H9 (cell line): ENCODE measurements around the gene FAM107A. TPM values are rescaled to one million over a fixed set of nuclear protein-coding genes. Genes with fewer than 3 reads are reported as not detected.

Experiments used
- DNase-seq: peaks from one replicate; pipeline ENCODE4 v3.0.0-alpha.2; 2017
- H2AFZ ChIP-seq: one replicate; pipeline ENCODE4 v1.6.1; 2013; ENCODE audit warnings: mild to moderate bottlenecking, low read length, control low read depth, moderate library complexity
- H2AK5ac ChIP-seq: 2 replicates; pipeline ENCODE4 v1.6.1; 2013; ENCODE audit warnings: low read length, control low read depth, mixed read lengths; ENCODE audit not compliant: insufficient read length
- H2BK120ac ChIP-seq: one replicate; pipeline ENCODE4 v1.6.1; 2013; ENCODE audit warnings: low read depth, mild to moderate bottlenecking, low read length, control low read depth, inconsistent platforms; ENCODE audit not compliant: poor library complexity, severe bottlenecking
- H2BK12ac ChIP-seq: 2 replicates; pipeline ENCODE4 v1.6.1; 2013; ENCODE audit warnings: low read length, control low read depth, mixed read lengths, low read depth; ENCODE audit not compliant: insufficient read length
- H2BK15ac ChIP-seq: 2 replicates; pipeline ENCODE4 v1.6.1; 2013; ENCODE audit warnings: low read depth, low read length, control low read depth
- H2BK20ac ChIP-seq: one replicate; pipeline ENCODE4 v1.6.1; 2013; ENCODE audit warnings: low read depth, mild to moderate bottlenecking, low read length, control low read depth, inconsistent platforms; ENCODE audit not compliant: poor library complexity, severe bottlenecking
- H2BK5ac ChIP-seq: 2 replicates; pipeline ENCODE4 v1.6.1; 2013; ENCODE audit warnings: low read length, control low read depth, mixed read lengths; ENCODE audit not compliant: insufficient read length
- H3K14ac ChIP-seq: 2 replicates; pipeline ENCODE4 v1.6.1; 2013; ENCODE audit warnings: low read length, control low read depth; ENCODE audit not compliant: insufficient read depth
- H3K18ac ChIP-seq: 2 replicates; pipeline ENCODE4 v1.6.1; 2013; ENCODE audit warnings: low read depth, mild to moderate bottlenecking, mixed read lengths, low read length, control low read depth; ENCODE audit not compliant: insufficient read length
- H3K23ac ChIP-seq: 2 replicates; pipeline ENCODE4 v1.6.1; 2013; ENCODE audit warnings: low read length, control low read depth, mixed read lengths, low read depth; ENCODE audit not compliant: insufficient read length
- H3K23me2 ChIP-seq: 2 replicates; pipeline ENCODE4 v1.6.1; 2013; ENCODE audit warnings: low read depth, mild to moderate bottlenecking, mixed read lengths, low read length, control low read depth; ENCODE audit not compliant: insufficient read length, poor library complexity, severe bottlenecking
- H3K27ac ChIP-seq: 2 replicates; pipeline ENCODE4 v1.5.1; 2013; ENCODE audit warnings: low read length, control low read depth, mixed read lengths, low read depth; ENCODE audit not compliant: insufficient read length
- H3K27me3 ChIP-seq: 2 replicates; pipeline ENCODE4 v1.6.1; 2013; ENCODE audit warnings: low read length, control low read depth, inconsistent platforms; ENCODE audit not compliant: insufficient read depth
- H3K4ac ChIP-seq: 2 replicates; pipeline ENCODE4 v1.6.1; 2013; ENCODE audit warnings: low read depth, mild to moderate bottlenecking, control low read depth, inconsistent platforms, low read length, moderate library complexity
- H3K4me1 ChIP-seq: 2 replicates; pipeline ENCODE4 v1.6.1; 2013; ENCODE audit warnings: low read length, control low read depth, inconsistent platforms; ENCODE audit not compliant: insufficient read depth
- H3K4me2 ChIP-seq: 2 replicates; pipeline ENCODE4 v1.6.1; 2013; ENCODE audit warnings: low read length, control low read depth, mixed read lengths; ENCODE audit not compliant: insufficient read length, insufficient read depth
- H3K56ac ChIP-seq: 2 replicates; pipeline ENCODE4 v1.6.1; 2013; ENCODE audit warnings: low read depth, mild to moderate bottlenecking, mixed read lengths, low read length, control low read depth; ENCODE audit not compliant: insufficient read length
- H3K79me1 ChIP-seq: 2 replicates; pipeline ENCODE4 v1.6.1; 2013; ENCODE audit warnings: low read depth, mild to moderate bottlenecking, moderate library complexity, low read length, control low read depth, inconsistent platforms; ENCODE audit not compliant: insufficient read depth, poor library complexity, severe bottlenecking
- H3K79me2 ChIP-seq: 2 replicates; pipeline ENCODE4 v1.6.1; 2013; ENCODE audit warnings: low read length, control low read depth, inconsistent platforms; ENCODE audit not compliant: insufficient read depth
- H3K9ac ChIP-seq: 2 replicates; pipeline ENCODE4 v1.6.1; 2013; ENCODE audit warnings: low read length, control low read depth, mixed read lengths; ENCODE audit not compliant: insufficient read length; ENCODE audit errors: extremely low read depth
- H3K9me3 ChIP-seq: one replicate; pipeline ENCODE4 v1.6.1; 2013; ENCODE audit warnings: low read depth, low read length, inconsistent platforms; ENCODE audit not compliant: control insufficient read depth
- H3T11ph ChIP-seq: one replicate; pipeline ENCODE4 v1.6.1; 2013; ENCODE audit warnings: mild to moderate bottlenecking, low read length, control low read depth, inconsistent platforms
- H4K20me1 ChIP-seq: one replicate; pipeline ENCODE4 v1.6.1; 2013; ENCODE audit not compliant: control insufficient read depth, insufficient read length, insufficient read depth
- H4K5ac ChIP-seq: 2 replicates; pipeline ENCODE4 v1.6.1; 2013; ENCODE audit warnings: low read depth, mild to moderate bottlenecking, mixed read lengths, low read length, control low read depth; ENCODE audit not compliant: insufficient read length
- H4K8ac ChIP-seq: replicated peaks from 2 replicates; pipeline ENCODE4 v1.6.1; 2013; ENCODE audit warnings: low read length, control low read depth, mixed read lengths, low read depth; ENCODE audit not compliant: insufficient read length
- H4K91ac ChIP-seq: 2 replicates; pipeline ENCODE4 v1.6.1; 2013; ENCODE audit warnings: low read depth, mild to moderate bottlenecking, moderate library complexity, mixed read lengths, low read length, control low read depth; ENCODE audit not compliant: insufficient read length
- H3K27ac Mint-ChIP-seq, 3 experiments: 2 replicates in 2 of 3; 3 replicates in 1 of 3; pipeline ENCODE4 v1.8.0; 2020 to 2021; ENCODE audit warnings: mixed read lengths in 3 of 3, mild to moderate bottlenecking in 1 of 3, moderate library complexity in 1 of 3
- H3K27me3 Mint-ChIP-seq: 2 replicates; pipeline ENCODE4 v1.8.0; 2021; ENCODE audit warnings: low read depth, mild to moderate bottlenecking, moderate library complexity, mixed read lengths
- H3K36me3 Mint-ChIP-seq, 3 experiments: 2 replicates in 2 of 3; 3 replicates in 1 of 3; pipeline ENCODE4 v1.8.0; 2020 to 2021; ENCODE audit warnings: low read depth in 3 of 3, mixed read lengths in 3 of 3; ENCODE audit not compliant: insufficient read depth in 1 of 3
- H3K4me1 Mint-ChIP-seq, 2 experiments: 2 replicates each; pipeline ENCODE4 v1.8.0; 2020; ENCODE audit warnings: mixed read lengths in 2 of 2
- H3K4me3 Mint-ChIP-seq, 2 experiments: 2 replicates in 1 of 2; 3 replicates in 1 of 2; pipeline ENCODE4 v1.8.0; 2020 to 2021; ENCODE audit warnings: mild to moderate bottlenecking in 2 of 2, mixed read lengths in 2 of 2, moderate library complexity in 1 of 2
- H3K9me3 Mint-ChIP-seq, 2 experiments: 2 replicates in 1 of 2; 3 replicates in 1 of 2; pipeline ENCODE4 v1.8.0; 2020; ENCODE audit warnings: mild to moderate bottlenecking in 2 of 2, mixed read lengths in 2 of 2, moderate library complexity in 1 of 2
- CTCF ChIP-seq: fragments of 200-600 bp; sonication (generic); conservative IDR thresholded peaks from 3 replicates; pipeline ENCODE4 v1.8.0; 2021; ENCODE audit warnings: antibody characterized with exemption, mild to moderate bottlenecking
- WGBS: extraction: QIAGEN DNeasy Blood & Tissue Kit; methylation state at CpG from one replicate; pipeline ENCODE4 v1.1.7; 2013; ENCODE audit warnings: missing lambda C conversion rate, low lambda C conversion rate, mixed read lengths; ENCODE audit not compliant: insufficient read length; ENCODE audit errors: extremely low coverage; 5-methylcytosine and 5-hydroxymethylcytosine counted together
- total RNA-seq: library from RNA; stranded (reverse); gene quantifications from 2 replicates; pipeline ENCODE4 v1.2.1, GENCODE V29; 2021

FAM107A gene
- total RNA-seq, 1 experiment from 2014 or later = 0.11 TPM

- no peaks in the 10 kb centered on the region for H4K20me1 ChIP-seq
- no peak overlapping the region for H2AFZ ChIP-seq
- H3K27ac ChIP-seq = no peak overlapping the region
- H3K27me3 ChIP-seq = no peaks in the 10 kb centered on the region
- no peak overlapping the region for H3K14ac ChIP-seq
- no peak overlapping the region for H3K4ac ChIP-seq
- no peak overlapping the region for H3T11ph ChIP-seq
- no peak overlapping the region for H3K23ac ChIP-seq
- no peaks in the 10 kb centered on the region for H3K9me3 ChIP-seq
- no peaks in the 10 kb centered on the region for H3K36me3 Mint-ChIP-seq
- no CpG with 5 or more reads among the region's 4 CpGs for WGBS
- H4K91ac ChIP-seq = no peak overlapping the region
- no peak overlapping the region for H3K56ac ChIP-seq
- H3K4me1 Mint-ChIP-seq = peaks cover 9 to 21% of the 10 kb centered on the region in 2 experiments
- no peak overlapping the region for H4K5ac ChIP-seq
- H2BK5ac ChIP-seq = no peak overlapping the region
- 0 out of 7 replicates have a peak overlapping the region, but pooled peaks of 1 of the 3 experiments have one; percentile 24 for H3K27ac Mint-ChIP-seq
- no peak overlapping the region for H2BK120ac ChIP-seq
- TF ChIP-seq CTCF = no peak
- H4K8ac ChIP-seq = no peak overlapping the region
- H3K79me1 ChIP-seq = no peaks in the 10 kb centered on the region
- H2BK12ac ChIP-seq = no peak overlapping the region
- no peak overlapping the region for H2BK15ac ChIP-seq
- H2AK5ac ChIP-seq = no peak overlapping the region
- H3K27me3 Mint-ChIP-seq = no peaks in the 10 kb centered on the region; the same call in 1 of the 2 replicates
- H3K79me2 ChIP-seq = no peaks in the 10 kb centered on the region
- H3K18ac ChIP-seq = no peak overlapping the region
- H3K4me3 Mint-ChIP-seq = no peak overlapping the region
- no peak overlapping the region for H2BK20ac ChIP-seq
- no peaks in the 10 kb centered on the region for H3K9me3 Mint-ChIP-seq
- no peaks in the 10 kb centered on the region for H3K4me1 ChIP-seq
- H3K23me2 ChIP-seq = no peaks in the 10 kb centered on the region
- H3K9ac ChIP-seq = no peak overlapping the region
- no peak overlapping the region for H3K4me2 ChIP-seq
- no peak for DNase-seq
These were observed 39.5 kb downstream of the FAM107A start for GRCh38 chr3:58537412-58538301.
